Stimulated activated CD8-positive, alpha-beta memory T cell treated with anti-CD3 and anti-CD28 coated beads, Interleukin-2, amount 100 ng/mL, for 1 hour (primary cell): Measurements from ENCODE around the gene BDH1.

Experiments
- DNase-seq, 2 donors: peaks; one replicate each; pipeline ENCODE4 v3.0.0-alpha.2; 2020; ENCODE audit warnings: low read depth in 2 of 2

The BDH1 gene

GRCh38 chr3:197505796-197506548 lies 49.8 kb downstream of the BDH1 start:
- DNase-seq: no peak

GRCh38 chr3:197504641-197505121 lies 51.1 kb downstream of the BDH1 start:
- DNase-seq: no peak

- no peak for DNase-seq
These were observed 51.5 kb downstream of the BDH1 start for GRCh38 chr3:197504229-197504628.

GRCh38 chr3:197503652-197504051 lies 52.1 kb downstream of the BDH1 start:
- DNase-seq: no peak

GRCh38 chr3:197501879-197502620 lies 53.7 kb downstream of the BDH1 start:
- no peak for DNase-seq

- DNase-seq: no peak
These were observed 54.3 kb downstream of the BDH1 start for GRCh38 chr3:197501496-197501878.

- DNase-seq: no peak
These were observed 55.0 kb downstream of the BDH1 start for GRCh38 chr3:197500812-197501211.

- DNase-seq: no peak
These were observed 56.3 kb downstream of the BDH1 start for GRCh38 chr3:197499427-197499826.

- no peak for DNase-seq
These were observed 57.1 kb downstream of the BDH1 start for GRCh38 chr3:197498499-197499241.

- DNase-seq: no peak
These were observed 59.0 kb downstream of the BDH1 start for GRCh38 chr3:197496746-197497125.

- DNase-seq: no peak
These were observed 59.6 kb downstream of the BDH1 start for GRCh38 chr3:197495999-197496745.

- no peak for DNase-seq
These were observed 60.3 kb downstream of the BDH1 start for GRCh38 chr3:197495499-197495898.

- DNase-seq: no peak
These were observed 60.7 kb downstream of the BDH1 start for GRCh38 chr3:197495059-197495455.

GRCh38 chr3:197494366-197495058 lies 61.3 kb downstream of the BDH1 start:
- DNase-seq: no peak

- DNase-seq: no peak
These were observed 62.7 kb downstream of the BDH1 start for GRCh38 chr3:197493049-197493448.

- DNase-seq: no peak
These were observed 63.7 kb downstream of the BDH1 start for GRCh38 chr3:197491923-197492664.

GRCh38 chr3:197491478-197491877 lies 64.3 kb downstream of the BDH1 start:
- DNase-seq: no peak

- no peak for DNase-seq
These were observed 65.4 kb downstream of the BDH1 start for GRCh38 chr3:197490098-197491058.

- no peak for DNase-seq
These were observed 67.8 kb downstream of the BDH1 start for GRCh38 chr3:197487911-197488391.
